CD4-positive, alpha-beta T cell treated with Interleukin-15 for 1 hour (primary cell): Measurements from ENCODE around the gene ATXN7.
A peak's percentile ranks its signal among the peaks of the same experiment; 100 is the strongest.

Experiments used
- DNase-seq: peaks from one replicate; pipeline ENCODE4 v3.0.0-alpha.2; 2020

Gene ATXN7

DNA sequence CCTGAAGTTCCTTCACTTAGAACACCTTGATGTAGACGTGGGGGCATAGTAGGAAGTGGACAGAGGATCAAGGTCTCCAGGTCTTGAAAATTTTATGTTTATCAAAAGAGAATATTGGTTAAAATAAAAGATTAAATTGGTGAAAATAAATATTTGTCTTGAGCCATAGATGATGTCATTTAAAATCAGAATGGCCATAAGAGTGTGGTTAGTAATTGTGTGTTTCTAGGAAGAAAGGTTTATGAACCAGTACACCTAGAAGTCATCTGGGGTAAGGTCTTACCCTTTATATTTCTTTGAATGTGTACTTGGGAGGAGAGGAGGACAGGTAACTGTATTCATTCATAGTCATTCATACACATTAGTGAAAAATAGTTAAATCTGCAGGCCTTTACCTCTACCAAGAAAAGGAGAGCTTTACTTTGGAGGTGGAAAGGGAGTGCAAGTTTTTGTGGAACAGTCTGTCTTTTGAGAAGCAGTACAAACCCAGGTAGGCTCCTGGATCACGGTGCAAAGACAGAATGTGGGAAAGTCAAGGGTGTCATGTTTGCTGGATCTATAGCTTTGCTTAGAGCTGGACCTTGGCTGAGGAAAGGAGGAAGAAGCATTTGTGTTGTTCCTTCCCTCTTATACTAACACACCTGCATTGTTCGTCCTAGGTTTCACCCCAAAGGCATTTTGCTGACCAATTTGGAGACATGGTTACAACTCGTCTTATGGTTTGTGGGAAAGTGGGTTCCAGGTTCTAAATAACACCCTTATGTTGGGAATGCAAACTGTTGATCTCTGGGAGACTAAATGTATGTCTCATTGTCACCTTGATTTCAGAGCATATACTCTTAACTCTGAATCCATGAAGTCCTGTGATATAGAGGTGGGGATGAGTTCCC lies 42.3 kb downstream of the ATXN7 start:
- DNase-seq = no peak

- no peak for DNase-seq
Observed at GRCh38 chr3:63908081-63908736, 44.5 kb downstream of the ATXN7 start.

GRCh38 chr3:63908776-63909175 lies 45.1 kb downstream of the ATXN7 start:
- no peak for DNase-seq

- DNase-seq = no peak
Observed at GRCh38 chr3:63909431-63909830, 45.8 kb downstream of the ATXN7 start.

GRCh38 chr3:63910001-63910400 lies 46.3 kb downstream of the ATXN7 start:
- DNase-seq = no peak

GRCh38 chr3:63910891-63911290 lies 47.2 kb downstream of the ATXN7 start:
- DNase-seq = no peak

- no peak for DNase-seq
Observed at GRCh38 chr3:63911509-63911872, 47.8 kb downstream of the ATXN7 start.

GRCh38 chr3:63911873-63912767 lies 48.5 kb downstream of the ATXN7 start, which contains the start of gene SCAANT1:
TSS of gene SCAANT1 (minus strand) at chr3:63912383.
- peak; percentile 85 for DNase-seq

DNA sequence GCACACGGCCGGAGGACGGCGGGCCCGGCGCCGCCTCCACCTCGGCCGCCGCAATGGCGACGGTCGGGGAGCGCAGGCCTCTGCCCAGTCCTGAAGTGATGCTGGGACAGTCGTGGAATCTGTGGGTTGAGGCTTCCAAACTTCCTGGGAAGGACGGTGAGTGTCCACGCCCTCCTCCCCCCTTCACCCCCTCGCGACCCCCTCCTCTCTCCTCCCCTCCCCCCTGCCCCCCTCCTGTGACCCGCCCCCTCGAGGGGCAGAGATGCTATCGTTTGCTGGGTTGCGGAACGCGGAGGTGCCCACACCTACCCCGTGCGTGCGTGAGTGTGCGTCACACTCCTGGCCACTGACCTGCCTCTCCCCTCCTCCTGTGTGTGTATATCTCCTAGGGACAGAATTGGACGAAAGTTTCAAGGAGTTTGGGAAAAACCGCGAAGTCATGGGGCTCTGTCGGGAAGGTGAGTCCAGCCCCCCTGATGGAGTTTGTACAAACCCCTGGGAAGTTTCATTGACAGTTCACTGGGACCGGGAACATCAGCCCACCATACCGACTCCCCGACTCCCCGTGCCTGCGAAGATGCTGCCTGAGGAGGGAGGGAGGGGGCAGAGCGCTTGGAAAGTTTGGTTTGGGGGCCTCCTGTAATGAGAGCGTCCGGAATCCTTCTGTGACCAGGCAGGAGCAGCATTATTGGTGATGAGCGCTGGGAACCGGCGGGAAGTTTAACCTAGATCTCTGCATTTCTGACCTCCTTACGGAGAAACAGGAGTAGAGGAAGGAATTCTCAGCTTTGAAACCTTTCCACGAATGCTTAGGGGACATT lies 49.3 kb downstream of the ATXN7 start:
- DNase-seq = peak; percentile 70

- no peak for DNase-seq
Observed at GRCh38 chr3:63914312-63914711, 50.6 kb downstream of the ATXN7 start.

- no peak for DNase-seq
Observed at GRCh38 chr3:63918321-63918720, 54.7 kb downstream of the ATXN7 start.

GRCh38 chr3:63920001-63920400 lies 56.3 kb downstream of the ATXN7 start:
- no peak for DNase-seq

GRCh38 chr3:63921741-63922482 lies 58.2 kb downstream of the ATXN7 start:
- peak; percentile 22 for DNase-seq

DNA sequence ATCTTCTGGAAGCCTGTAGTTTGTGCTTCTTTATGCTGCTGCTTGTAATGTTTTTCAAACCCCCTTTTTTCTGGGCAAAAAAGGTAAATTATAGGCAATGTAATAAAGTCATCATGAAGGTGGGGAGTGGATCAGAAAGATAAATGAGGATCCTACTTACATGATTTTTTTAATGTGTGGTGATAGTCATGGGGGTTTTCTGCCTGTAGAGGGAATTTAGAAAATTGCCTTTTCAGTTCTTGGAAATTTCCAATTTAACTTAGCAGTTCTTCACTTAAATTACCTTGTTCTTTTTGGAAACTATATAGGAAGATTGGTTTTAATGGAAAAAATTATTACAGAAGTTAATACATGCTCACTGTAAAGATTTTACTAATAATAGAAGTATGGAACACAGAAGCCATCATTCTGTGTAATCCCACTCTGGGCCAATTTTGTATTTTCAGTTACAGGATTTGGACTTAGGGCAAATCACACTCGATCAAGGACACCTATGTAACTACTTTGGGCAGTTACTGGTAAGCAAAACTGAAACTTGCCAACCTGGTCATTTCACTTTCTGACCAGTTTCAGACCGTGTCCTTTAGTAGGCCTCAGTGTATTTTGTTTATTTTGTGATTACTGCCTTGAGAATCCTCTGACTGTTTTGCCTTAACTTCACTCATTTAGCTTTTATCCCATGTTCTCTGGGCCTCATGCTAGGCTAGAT lies 59.0 kb downstream of the ATXN7 start:
- DNase-seq = no peak

DNA sequence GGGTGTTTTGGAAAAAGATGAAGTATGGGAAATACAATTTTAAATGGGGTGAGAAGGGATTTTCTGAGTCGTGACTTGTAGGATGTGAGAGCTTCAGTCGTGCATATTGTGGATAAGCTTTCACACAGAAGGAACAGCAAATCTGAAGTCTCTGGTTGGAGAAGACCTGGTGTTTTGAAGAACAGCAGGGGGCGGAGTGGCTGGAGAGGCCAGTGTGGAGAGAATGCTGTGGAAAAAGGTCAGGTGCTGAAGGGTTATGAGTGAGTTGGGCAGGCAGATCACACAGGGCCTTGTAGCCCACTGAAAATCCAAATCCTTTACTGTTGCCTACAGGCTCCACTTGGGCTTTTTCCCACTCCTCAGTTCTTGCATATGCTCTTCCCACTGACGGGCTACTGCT lies 62.6 kb downstream of the ATXN7 start:
- DNase-seq = no peak

- no peak for DNase-seq
Observed at GRCh38 chr3:63927422-63928280, 64.0 kb downstream of the ATXN7 start.

- DNase-seq = no peak
Observed at GRCh38 chr3:63931290-63931689, 67.6 kb downstream of the ATXN7 start.

DNA sequence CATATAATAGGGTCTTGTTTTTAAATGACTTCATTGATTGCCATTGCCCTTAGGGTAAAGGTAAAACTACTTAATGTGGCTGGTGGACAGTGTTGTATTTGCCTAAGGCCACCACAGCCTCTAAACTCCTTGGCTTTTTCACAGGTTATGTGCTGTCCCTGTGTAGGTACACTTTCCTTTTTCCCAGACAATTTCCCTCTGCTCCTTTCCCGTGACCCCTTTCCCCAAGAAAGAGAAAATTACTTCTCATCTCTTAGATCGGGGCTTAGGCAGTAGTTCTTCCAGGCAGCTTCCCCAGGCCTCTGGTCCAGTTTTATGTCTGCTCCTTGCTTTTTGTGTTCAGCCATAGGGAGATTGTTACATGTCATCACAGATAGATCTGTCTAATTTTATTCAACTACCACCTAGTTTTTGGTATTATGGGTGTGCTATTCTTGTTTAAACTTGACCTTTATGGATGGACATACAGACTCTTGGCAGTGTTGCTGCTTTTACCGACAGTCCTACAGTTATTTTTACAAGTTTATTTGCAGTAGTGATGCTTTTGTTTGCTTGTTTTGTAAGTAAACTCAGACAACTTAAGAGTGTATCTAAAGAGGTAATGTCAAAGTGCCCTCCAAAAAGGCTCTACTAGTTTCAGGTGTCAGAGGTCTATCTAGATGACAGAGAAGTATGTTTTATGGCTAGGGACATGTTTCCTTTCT lies 69.0 kb downstream of the ATXN7 start:
- no peak for DNase-seq

- DNase-seq = no peak
Observed at GRCh38 chr3:63933459-63933858, 69.8 kb downstream of the ATXN7 start.
